Measurements from ENCODE around the gene SSH3.

GRCh38 chr11:67277231-67277961, 25.9 kb upstream of the SSH3 start:
- TF ChIP-seq EZH2 (IDR thresholded peaks at IDR 0.05; ENCODE audit: low read depth, low read length, severe bottlenecking) (no peak), JUN (IDR thresholded peaks at IDR 0.05; ENCODE audit: low read depth, low read length) (no peak), ZNF274 (IDR thresholded peaks at IDR 0.05; ENCODE audit: borderline replicate concordance, extremely low read depth, low read length) (no peak), EGR1 (IDR thresholded peaks at IDR 0.05; ENCODE audit: borderline replicate concordance, low read depth, low read length) (peak; percentile 45; the same call in 1 of the 2 replicates), CTCF (IDR thresholded peaks at IDR 0.05; ENCODE audit: control extremely low read depth in 1 of 3, insufficient read depth in 1 of 3, low read depth in 1 of 3, low read length in 3 of 3) (0 out of 4 replicates have a peak, but pooled peaks of 1 of the 3 experiments have one; percentile 3), POLR2A (IDR thresholded peaks at IDR 0.05; ENCODE audit: control extremely low read depth in 1 of 2, low read depth in 2 of 2, low read length in 2 of 2) (no peak)
